Lower lobe of right lung (tissue), 2 donors: ENCODE measurements around the gene SMG6. TPM values are rescaled to one million over a fixed set of nuclear protein-coding genes. Genes with fewer than 3 reads are reported as not detected.

Experiments
- ATAC-seq, 2 donors: fragments of 200-7000 bp; cut with Tn5 transposase; one replicate each; pipeline ENCODE4 v1.9.1; 2020 to 2022; ENCODE audit warnings: mild to moderate bottlenecking in 2 of 2, moderate library complexity in 2 of 2
- DNase-seq: peaks from one replicate; pipeline ENCODE4 v3.0.0-alpha.2; 2020
- H3K27ac ChIP-seq: fragments of 200-600 bp; one replicate; pipeline ENCODE4 v1.8.0; 2022
- H3K27me3 ChIP-seq: fragments of 200-600 bp; one replicate; pipeline ENCODE4 v1.8.0; 2022; ENCODE audit warnings: low read depth
- H3K36me3 ChIP-seq: fragments of 200-600 bp; one replicate; pipeline ENCODE4 v1.8.0; 2022; ENCODE audit warnings: mild to moderate bottlenecking
- H3K4me1 ChIP-seq: fragments of 200-600 bp; one replicate; pipeline ENCODE4 v1.8.0; 2022
- H3K4me3 ChIP-seq: fragments of 200-600 bp; one replicate; pipeline ENCODE4 v1.8.0; 2022; ENCODE audit warnings: mild to moderate bottlenecking
- H3K9me3 ChIP-seq: fragments of 200-600 bp; one replicate; pipeline ENCODE4 v1.8.0; 2022
- CTCF ChIP-seq: fragments of 200-600 bp; IDR thresholded peaks from one replicate; pipeline ENCODE4 v1.8.0; 2022; ENCODE audit warnings: antibody characterized with exemption, mild to moderate bottlenecking
- intact Hi-C: fragments of 100-400 bp; cut with DNase I; formaldehyde crosslinking; loops from one replicate; pipeline ENCODE4 v1.11.0; 2022
- total RNA-seq: library from RNA; stranded (reverse); fragmentation: NEBNext Ultra II Directional; extraction: Animal tissue kit (Norgen Biotek cat#: 25700); gene quantifications from one replicate; pipeline ENCODE4 v1.2.1, GENCODE V29; 2021
- donor health status: DM: no; HTN: yes; CAD: no; lungs with severe emphysema.

The SMG6 gene
- total RNA-seq, 1 donor from 2014 or later: 33.8 TPM

- intact Hi-C loops: no loop called here
- TF ChIP-seq CTCF: no peak
- ATAC-seq (peak; percentile 57 to 59), DNase-seq (peak; percentile 79)
- Histone ChIP-seq H3K36me3 (no peaks in the 10 kb centered on the region), H3K4me1 (peaks cover 31% of the 10 kb centered on the region), H3K27me3 (peaks cover 56% of the 10 kb centered on the region), H3K9me3 (no peaks in the 10 kb centered on the region), H3K27ac (peak overlapping the region; percentile 60), H3K4me3 (peak overlapping the region; percentile 64)
Observed at GRCh38 chr17:2023692-2024571, 279.7 kb downstream of the SMG6 start.

GRCh38 chr17:2023256-2023655 is 280.3 kb downstream of the SMG6 start:
- ATAC-seq: no peak
- no peak for DNase-seq
- H3K27ac ChIP-seq: peak overlapping the region; percentile 41
- H3K9me3 ChIP-seq: no peaks in the 10 kb centered on the region
- H3K27me3 ChIP-seq: peaks cover 49% of the 10 kb centered on the region
- intact Hi-C loops: no loop called here
- H3K4me3 ChIP-seq: no peak overlapping the region
- peaks cover 31% of the 10 kb centered on the region for H3K4me1 ChIP-seq
- H3K36me3 ChIP-seq: no peaks in the 10 kb centered on the region
- TF ChIP-seq CTCF: no peak

DNA sequence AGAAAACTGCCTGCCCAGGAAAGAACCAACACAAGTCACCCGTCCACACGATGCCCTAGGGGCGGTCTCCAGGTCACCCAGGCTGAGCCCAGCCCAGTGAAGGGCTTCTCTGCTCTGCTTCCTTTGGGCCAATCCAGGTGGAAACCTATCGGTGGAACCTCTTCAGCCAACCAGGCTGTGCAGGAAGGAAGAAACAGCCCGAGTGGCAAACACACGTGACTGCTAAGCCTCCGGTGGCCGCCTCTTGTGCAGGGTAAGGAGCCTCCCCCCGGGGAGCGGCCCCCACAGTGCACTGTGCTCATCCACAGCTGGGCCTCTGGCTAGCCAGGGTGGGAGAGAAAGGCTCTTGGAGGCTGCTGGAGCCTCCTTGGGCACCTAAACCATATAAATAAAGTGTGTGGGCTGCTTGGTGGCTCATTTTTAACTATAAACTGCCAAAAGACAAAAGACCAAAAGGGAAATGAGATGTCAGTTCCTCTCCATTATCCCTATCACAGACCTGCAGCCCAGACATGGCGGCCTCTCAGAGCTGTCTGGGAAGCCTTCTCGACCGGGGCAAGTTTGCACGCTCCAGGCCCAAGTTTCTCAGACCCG is 280.8 kb downstream of the SMG6 start:
- H3K27ac ChIP-seq: peak overlapping the region; percentile 41
- H3K9me3 ChIP-seq: no peaks in the 10 kb centered on the region
- TF ChIP-seq CTCF: no peak
- peaks cover 31% of the 10 kb centered on the region for H3K4me1 ChIP-seq
- DNase-seq (no peak), ATAC-seq (peak; percentile 1 to 42)
- intact Hi-C loops: no loop called here
- no peak overlapping the region for H3K4me3 ChIP-seq
- peaks cover 49% of the 10 kb centered on the region for H3K27me3 ChIP-seq
- H3K36me3 ChIP-seq: no peaks in the 10 kb centered on the region

DNA sequence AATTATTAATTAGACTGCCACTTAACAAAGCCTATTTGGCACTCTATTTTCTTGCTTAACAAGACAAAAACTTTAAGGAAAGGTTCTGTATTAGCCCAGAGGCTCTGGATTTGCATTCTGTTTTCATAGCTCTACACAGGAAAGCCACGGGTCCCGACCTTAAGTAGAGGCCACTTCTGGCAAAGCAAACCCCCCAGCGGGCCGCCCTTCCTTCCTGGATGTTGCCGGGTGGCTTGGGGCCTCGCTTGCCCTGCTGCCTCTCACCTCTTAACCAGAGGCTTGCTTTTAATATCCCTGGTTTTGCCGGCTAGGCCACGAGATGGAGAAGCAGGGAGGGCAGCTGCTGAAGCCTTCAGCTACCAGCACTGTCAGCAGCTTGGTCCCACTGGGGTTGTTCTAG is 282.9 kb downstream of the SMG6 start:
- H3K36me3 ChIP-seq: no peaks in the 10 kb centered on the region
- no peak for TF ChIP-seq CTCF
- peaks cover 40% of the 10 kb centered on the region for H3K27me3 ChIP-seq
- DNase-seq (no peak), ATAC-seq (no peak)
- intact Hi-C loops: no loop called here
- no peaks in the 10 kb centered on the region for H3K9me3 ChIP-seq
- H3K27ac ChIP-seq: no peak overlapping the region
- peaks cover 25% of the 10 kb centered on the region for H3K4me1 ChIP-seq
- no peak overlapping the region for H3K4me3 ChIP-seq

DNA sequence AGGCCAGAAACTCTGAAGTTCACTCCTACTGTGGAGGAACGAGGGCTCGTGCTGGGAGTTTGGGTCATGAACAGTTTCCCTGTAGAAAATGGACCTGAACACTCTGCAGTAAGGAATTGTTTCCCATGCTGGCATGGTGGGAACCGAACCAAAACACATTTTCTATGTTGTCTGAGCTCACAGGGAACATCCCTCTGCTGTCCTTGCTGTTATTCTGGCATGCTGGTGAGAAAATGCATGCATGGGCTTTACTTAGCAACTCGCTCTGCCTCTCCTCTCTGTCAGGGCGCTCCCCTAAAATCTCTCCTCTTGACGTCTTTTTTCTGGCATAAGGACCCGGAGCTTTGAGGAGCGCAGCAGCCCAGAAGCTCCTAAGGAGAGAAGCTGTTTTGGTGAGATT is 283.9 kb downstream of the SMG6 start:
- no peaks in the 10 kb centered on the region for H3K9me3 ChIP-seq
- no peaks in the 10 kb centered on the region for H3K36me3 ChIP-seq
- H3K4me3 ChIP-seq: no peak overlapping the region
- no peak for TF ChIP-seq CTCF
- ATAC-seq (no peak), DNase-seq (no peak)
- peaks cover 31% of the 10 kb centered on the region for H3K27me3 ChIP-seq
- H3K4me1 ChIP-seq: peaks cover 15% of the 10 kb centered on the region
- H3K27ac ChIP-seq: no peak overlapping the region
- intact Hi-C loops: no loop called here
